Brain microvascular endothelial cell (primary cell): Measurements from ENCODE around the gene PCBP3.

ENCODE experiments used
- DNase-seq: peaks from one replicate; pipeline ENCODE4 v3.0.0-alpha.2; 2020
- H3K27ac ChIP-seq: fragments of 250-450 bp; sonication (Bioruptor Pico); 2 replicates; pipeline ENCODE4 v1.5.1; 2020; ENCODE audit warnings: mild to moderate bottlenecking, moderate library complexity
- H3K27me3 ChIP-seq: fragments of 250-450 bp; sonication (Bioruptor Pico); replicated peaks from 2 replicates; pipeline ENCODE4 v1.5.1; 2020; ENCODE audit warnings: mild to moderate bottlenecking
- H3K36me3 ChIP-seq: fragments of 250-450 bp; sonication (Bioruptor Pico); replicated peaks from 2 replicates; pipeline ENCODE4 v1.5.1; 2020; ENCODE audit warnings: mild to moderate bottlenecking
- H3K4me3 ChIP-seq: 2 replicates; pipeline ENCODE4 v1.5.1; 2011; ENCODE audit warnings: low read depth, mild to moderate bottlenecking, control low read depth, low read length, moderate library complexity
- in situ Hi-C: cut with HindIII; loops from 2 replicates; pipeline ENCODE4 v1.10.0; 2017; ENCODE audit warnings: low sequenced_read_pairs, low pct_ligation_motif_present
- TF ChIP-seq, protein P1 (sequence below): IDR thresholded peaks from 2 replicates; pipeline ENCODE4 v1.5.1; 2011; ENCODE audit warnings: low read depth, mild to moderate bottlenecking, moderate library complexity, low read length, control low read depth, inconsistent platforms; ENCODE audit errors: missing control alignments

The PCBP3 gene

DNA sequence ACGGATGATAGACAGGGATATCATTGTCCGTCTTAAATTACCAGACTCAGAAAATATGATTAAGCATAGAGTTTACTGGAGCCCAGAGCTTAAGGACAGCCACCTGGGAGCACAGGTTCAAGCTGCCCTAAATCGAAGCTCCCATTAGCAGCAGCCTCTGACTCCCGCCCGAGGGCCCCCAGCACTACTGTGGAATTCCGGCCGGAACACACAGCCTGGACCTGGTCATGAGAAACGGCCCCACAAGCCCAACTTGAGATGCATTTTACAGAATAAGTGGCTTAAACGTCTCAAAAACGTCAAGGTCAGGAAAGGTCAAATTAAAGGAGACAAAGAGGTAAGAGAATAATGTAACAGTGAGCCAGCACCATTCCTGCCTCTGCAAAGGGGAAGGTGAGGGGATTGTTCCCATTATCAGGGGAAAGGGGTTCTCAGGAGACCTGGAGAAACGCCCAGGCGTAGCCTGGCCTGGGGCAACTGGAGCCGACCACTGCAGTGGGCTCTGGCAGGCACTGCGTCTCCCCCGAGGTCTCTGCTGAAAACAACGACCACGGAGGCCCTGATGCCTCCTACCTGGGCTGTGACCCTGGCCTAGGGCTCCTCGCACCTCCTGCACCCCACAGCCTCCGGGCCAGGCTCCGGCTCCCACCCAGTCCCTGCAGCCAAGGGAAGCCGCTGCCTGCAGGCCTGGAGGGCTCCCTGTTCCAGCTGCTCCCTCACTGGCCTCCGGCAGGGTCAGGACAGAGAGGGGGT is 326.6 kb downstream of the PCBP3 start:
- Histone ChIP-seq H3K27ac (no peak overlapping the region), H3K4me3 (no peak overlapping the region), H3K36me3 (no peaks in the 10 kb centered on the region), H3K27me3 (no peaks in the 10 kb centered on the region)
- DNase-seq, result no peak
- in situ Hi-C loops, result no loop called here
- TF ChIP-seq, protein P1, sequence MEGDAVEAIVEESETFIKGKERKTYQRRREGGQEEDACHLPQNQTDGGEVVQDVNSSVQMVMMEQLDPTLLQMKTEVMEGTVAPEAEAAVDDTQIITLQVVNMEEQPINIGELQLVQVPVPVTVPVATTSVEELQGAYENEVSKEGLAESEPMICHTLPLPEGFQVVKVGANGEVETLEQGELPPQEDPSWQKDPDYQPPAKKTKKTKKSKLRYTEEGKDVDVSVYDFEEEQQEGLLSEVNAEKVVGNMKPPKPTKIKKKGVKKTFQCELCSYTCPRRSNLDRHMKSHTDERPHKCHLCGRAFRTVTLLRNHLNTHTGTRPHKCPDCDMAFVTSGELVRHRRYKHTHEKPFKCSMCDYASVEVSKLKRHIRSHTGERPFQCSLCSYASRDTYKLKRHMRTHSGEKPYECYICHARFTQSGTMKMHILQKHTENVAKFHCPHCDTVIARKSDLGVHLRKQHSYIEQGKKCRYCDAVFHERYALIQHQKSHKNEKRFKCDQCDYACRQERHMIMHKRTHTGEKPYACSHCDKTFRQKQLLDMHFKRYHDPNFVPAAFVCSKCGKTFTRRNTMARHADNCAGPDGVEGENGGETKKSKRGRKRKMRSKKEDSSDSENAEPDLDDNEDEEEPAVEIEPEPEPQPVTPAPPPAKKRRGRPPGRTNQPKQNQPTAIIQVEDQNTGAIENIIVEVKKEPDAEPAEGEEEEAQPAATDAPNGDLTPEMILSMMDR, result no peak

- DNase-seq, result no peak
- TF ChIP-seq, protein P1, result peak; percentile 94
- no peaks in the 10 kb centered on the region for H3K27me3 ChIP-seq
- no peak overlapping the region for H3K27ac ChIP-seq
- in situ Hi-C loops, result no loop called here
- no peak overlapping the region for H3K4me3 ChIP-seq
- no peaks in the 10 kb centered on the region for H3K36me3 ChIP-seq
Measured at GRCh38 chr21:45970674-45971615, 327.4 kb downstream of the PCBP3 start.

DNA sequence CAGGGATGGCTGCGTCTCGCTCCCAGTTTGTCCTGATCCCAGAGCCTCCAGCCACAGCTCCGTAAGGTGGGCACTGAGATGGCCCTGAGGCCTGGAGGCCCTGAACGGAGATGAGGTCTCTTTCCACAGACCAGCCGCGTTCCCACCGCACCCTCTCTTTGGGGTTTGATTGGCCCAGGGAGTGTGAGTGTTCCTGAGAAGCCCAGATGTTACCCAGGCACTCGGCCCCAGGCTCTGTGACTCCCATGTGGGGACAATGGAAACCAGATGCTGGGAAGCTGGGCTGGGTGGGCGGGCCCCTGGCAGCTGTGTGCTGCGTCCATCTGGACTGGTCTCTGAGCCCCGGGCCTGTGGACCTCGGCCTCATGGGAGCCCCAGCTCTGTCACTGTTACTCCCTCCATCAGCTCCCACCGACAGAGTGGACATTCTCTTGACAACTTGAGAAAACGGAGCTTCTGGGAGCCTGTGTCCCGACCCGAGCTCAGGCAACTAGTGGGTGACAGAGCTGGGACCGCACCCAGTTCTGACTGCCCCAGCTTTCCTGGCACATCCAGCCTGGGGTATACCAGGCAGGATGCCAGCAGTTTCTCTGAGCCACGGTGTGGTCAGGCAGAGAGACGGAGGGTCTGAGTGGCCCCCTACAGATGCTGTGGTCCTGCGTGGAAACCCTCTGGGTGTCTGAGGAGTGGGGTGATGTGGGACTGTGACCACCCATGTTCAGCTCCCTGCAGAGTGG is 328.3 kb downstream of the PCBP3 start:
- H3K36me3 ChIP-seq, result no peaks in the 10 kb centered on the region
- no peak overlapping the region for H3K4me3 ChIP-seq
- no peak overlapping the region for H3K27ac ChIP-seq
- in situ Hi-C loops, result no loop called here
- no peak for DNase-seq
- H3K27me3 ChIP-seq, result no peaks in the 10 kb centered on the region
- TF ChIP-seq, protein P1, result no peak

GRCh38 chr21:45972353-45972715 is 328.8 kb downstream of the PCBP3 start:
- H3K36me3 ChIP-seq, result no peaks in the 10 kb centered on the region
- peak overlapping the region; percentile 59 for H3K27ac ChIP-seq
- in situ Hi-C loops, result no loop called here
- H3K27me3 ChIP-seq, result no peaks in the 10 kb centered on the region
- no peak for DNase-seq
- TF ChIP-seq, protein P1, result no peak
- no peak overlapping the region for H3K4me3 ChIP-seq

DNA sequence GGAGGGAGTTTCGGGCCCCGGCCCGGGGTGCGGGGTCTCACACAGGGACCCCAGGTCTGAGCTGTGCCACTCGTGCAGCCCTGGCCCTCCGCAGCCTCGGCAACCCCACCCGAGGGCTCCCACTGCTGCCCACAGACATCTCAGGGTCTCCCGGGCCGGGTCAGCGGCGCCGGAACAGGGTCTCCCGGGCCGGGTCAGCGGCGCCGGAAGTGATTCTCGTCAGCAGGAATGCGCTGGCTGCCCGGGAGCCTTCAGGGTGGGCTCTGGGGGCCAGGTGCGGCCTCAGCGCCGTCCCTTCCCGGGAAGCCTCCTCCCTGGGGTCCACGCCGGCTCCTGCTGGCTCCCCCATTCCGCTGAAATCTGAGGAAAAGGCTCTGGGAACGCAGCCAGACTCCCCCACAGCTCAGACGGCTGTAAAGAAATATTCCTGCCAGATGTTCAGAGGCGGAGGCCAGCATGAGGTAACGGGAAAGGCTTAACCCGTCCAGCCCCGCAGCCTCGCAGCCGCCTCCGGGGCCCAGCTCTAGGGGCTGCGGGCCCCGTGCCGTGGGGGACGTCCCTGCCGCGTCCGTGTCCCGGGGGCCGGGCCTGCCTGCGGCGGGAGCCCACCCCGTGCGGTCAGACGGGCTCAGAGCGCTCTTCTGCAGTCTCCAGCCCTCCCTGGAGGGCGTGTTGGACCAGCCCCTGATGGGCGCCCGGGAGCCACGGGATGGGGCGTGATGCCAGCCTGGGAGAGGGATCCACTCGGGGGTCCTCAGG is 329.4 kb downstream of the PCBP3 start:
- H3K27ac ChIP-seq, result peak overlapping the region; percentile 59
- peak; percentile 70 for DNase-seq
- in situ Hi-C loops, result no loop called here

More for the DNA sequence above, 329.4 kb downstream of the PCBP3 start:
- TF ChIP-seq, protein P1, result no peak
- no peaks in the 10 kb centered on the region for H3K27me3 ChIP-seq
- H3K4me3 ChIP-seq, result peak overlapping the region; percentile 48
- no peaks in the 10 kb centered on the region for H3K36me3 ChIP-seq
